NCI-H1092 (cell line): Measurements from ENCODE around the gene HACD1.

Source experiments
- DNase-seq: peaks from one replicate; lab custom pipeline; 2025; lab: John Stamatoyannopoulos, UW

Gene HACD1

GRCh38 chr10:17617031-17617911 is at the start of gene HACD1:
HACD1 (minus strand) TSS chr10:17617374; CDS start chr10:17617339, 35 bp downstream.
- DNase-seq, result peak; percentile 52

GRCh38 chr10:17665747-17666146 is 48.6 kb upstream of the HACD1 start:
- DNase-seq, result no peak

GRCh38 chr10:17663450-17663849 is 46.3 kb upstream of the HACD1 start:
- DNase-seq, result no peak

- DNase-seq, result no peak
Measured at GRCh38 chr10:17662193-17663138, 45.3 kb upstream of the HACD1 start.

GRCh38 chr10:17661510-17661909 is 44.3 kb upstream of the HACD1 start:
- no peak for DNase-seq

GRCh38 chr10:17660921-17661320 is 43.7 kb upstream of the HACD1 start:
- no peak for DNase-seq

- DNase-seq, result no peak
Measured at GRCh38 chr10:17659365-17659764, 42.2 kb upstream of the HACD1 start.

- DNase-seq, result no peak
Measured at GRCh38 chr10:17657103-17657500, 39.9 kb upstream of the HACD1 start.

- DNase-seq, result no peak
Measured at GRCh38 chr10:17655567-17656146, 38.5 kb upstream of the HACD1 start.

GRCh38 chr10:17655009-17655408 is 37.8 kb upstream of the HACD1 start:
- DNase-seq, result no peak

GRCh38 chr10:17652585-17652984 is 35.4 kb upstream of the HACD1 start:
- no peak for DNase-seq

- DNase-seq, result no peak
Measured at GRCh38 chr10:17651896-17652295, 34.7 kb upstream of the HACD1 start.

GRCh38 chr10:17650416-17650815 is 33.2 kb upstream of the HACD1 start:
- DNase-seq, result no peak

- DNase-seq, result no peak
Measured at GRCh38 chr10:17649836-17650235, 32.7 kb upstream of the HACD1 start.

GRCh38 chr10:17649052-17649451 is 31.9 kb upstream of the HACD1 start:
- no peak for DNase-seq

GRCh38 chr10:17648243-17649035 is 31.3 kb upstream of the HACD1 start:
- DNase-seq, result no peak

- no peak for DNase-seq
Measured at GRCh38 chr10:17647326-17647725, 30.2 kb upstream of the HACD1 start.

GRCh38 chr10:17645621-17646345 is 28.6 kb upstream of the HACD1 start:
- no peak for DNase-seq

- no peak for DNase-seq
Measured at GRCh38 chr10:17644485-17644943, 27.3 kb upstream of the HACD1 start.

- DNase-seq, result peak; percentile 86
Measured at GRCh38 chr10:17643755-17644484, 26.7 kb upstream of the HACD1 start, which contains the start of gene STAM. STAM (plus strand) TSS chr10:17644151; CDS start chr10:17644340, 189 bp downstream.
